Sigmoid colon (tissue), 4 donors: Measurements from ENCODE around the gene PODXL2.

Experiments
- CTCF ChIP-seq, 4 experiments: fragments of 450-650 bp in 3 of 4; fragments of 200-600 bp in 1 of 4; IDR thresholded peaks; one replicate each; pipeline ENCODE4 v1.5.1; 2016 to 2019; ENCODE audit warnings: antibody characterized with exemption in 4 of 4, mild to moderate bottlenecking in 3 of 4, moderate library complexity in 2 of 4
- POLR2A ChIP-seq, 2 donors: fragments of 450-650 bp; IDR thresholded peaks; one replicate each; pipeline ENCODE4 v1.6.1; 2016; ENCODE audit warnings: antibody characterized with exemption in 2 of 2, mild to moderate bottlenecking in 2 of 2, moderate library complexity in 2 of 2
- POLR2AphosphoS5 ChIP-seq, 4 donors: sonication (generic); formaldehyde crosslinking; IDR thresholded peaks; one replicate each; pipeline ENCODE4 v1.6.1; 2017; ENCODE audit warnings: antibody characterized with exemption in 4 of 4

- TF ChIP-seq POLR2A (IDR thresholded peaks at IDR 0.05) (no peak), CTCF (IDR thresholded peaks at IDR 0.05) (no peak), POLR2AphosphoS5 (IDR thresholded peaks at IDR 0.05) (no peak)
These were observed 31.8 kb downstream of the PODXL2 start for GRCh38 chr3:127660621-127661251.
